GM12864 (cell line): Measurements from ENCODE around the gene NHS.

Experiments used
- DNase-seq: peaks from one replicate; pipeline ENCODE4 v3.0.0-alpha.2; 2011; ENCODE audit warnings: low read depth
- H3K4me3 ChIP-seq: 2 replicates; pipeline ENCODE4 v1.5.1; 2011; ENCODE audit warnings: mild to moderate bottlenecking, low read depth, low read length, control low read depth
- TF ChIP-seq, protein P1 (sequence below): IDR thresholded peaks from 2 replicates; pipeline ENCODE4 v1.5.1; 2011; ENCODE audit warnings: low read depth, mild to moderate bottlenecking, moderate library complexity, low read length, control low read depth, inconsistent platforms; ENCODE audit errors: missing control alignments

Gene NHS

DNA sequence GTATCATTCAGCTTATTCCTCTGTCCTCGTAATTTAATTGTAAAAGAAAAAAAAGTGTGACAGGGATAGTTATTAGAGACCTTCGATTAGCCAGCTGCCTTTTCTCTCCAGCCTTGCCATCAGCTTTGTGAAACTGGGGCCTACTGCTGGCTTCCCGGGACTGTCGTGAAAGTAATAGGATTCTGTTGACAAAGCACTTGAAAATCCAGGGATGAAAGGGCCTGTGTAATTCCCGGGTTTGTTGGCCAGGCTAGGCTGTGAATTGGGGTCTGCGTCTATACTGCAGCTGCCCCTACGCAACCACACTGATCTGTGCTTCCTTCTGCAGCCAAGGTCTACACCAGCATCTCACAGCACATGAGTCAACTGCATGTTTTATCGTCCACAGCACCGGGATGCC, 241.9 kb downstream of the NHS start:
- no peak for DNase-seq
- TF ChIP-seq, protein P1, sequence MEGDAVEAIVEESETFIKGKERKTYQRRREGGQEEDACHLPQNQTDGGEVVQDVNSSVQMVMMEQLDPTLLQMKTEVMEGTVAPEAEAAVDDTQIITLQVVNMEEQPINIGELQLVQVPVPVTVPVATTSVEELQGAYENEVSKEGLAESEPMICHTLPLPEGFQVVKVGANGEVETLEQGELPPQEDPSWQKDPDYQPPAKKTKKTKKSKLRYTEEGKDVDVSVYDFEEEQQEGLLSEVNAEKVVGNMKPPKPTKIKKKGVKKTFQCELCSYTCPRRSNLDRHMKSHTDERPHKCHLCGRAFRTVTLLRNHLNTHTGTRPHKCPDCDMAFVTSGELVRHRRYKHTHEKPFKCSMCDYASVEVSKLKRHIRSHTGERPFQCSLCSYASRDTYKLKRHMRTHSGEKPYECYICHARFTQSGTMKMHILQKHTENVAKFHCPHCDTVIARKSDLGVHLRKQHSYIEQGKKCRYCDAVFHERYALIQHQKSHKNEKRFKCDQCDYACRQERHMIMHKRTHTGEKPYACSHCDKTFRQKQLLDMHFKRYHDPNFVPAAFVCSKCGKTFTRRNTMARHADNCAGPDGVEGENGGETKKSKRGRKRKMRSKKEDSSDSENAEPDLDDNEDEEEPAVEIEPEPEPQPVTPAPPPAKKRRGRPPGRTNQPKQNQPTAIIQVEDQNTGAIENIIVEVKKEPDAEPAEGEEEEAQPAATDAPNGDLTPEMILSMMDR: no peak
- H3K4me3 ChIP-seq: no peak overlapping the region

DNA sequence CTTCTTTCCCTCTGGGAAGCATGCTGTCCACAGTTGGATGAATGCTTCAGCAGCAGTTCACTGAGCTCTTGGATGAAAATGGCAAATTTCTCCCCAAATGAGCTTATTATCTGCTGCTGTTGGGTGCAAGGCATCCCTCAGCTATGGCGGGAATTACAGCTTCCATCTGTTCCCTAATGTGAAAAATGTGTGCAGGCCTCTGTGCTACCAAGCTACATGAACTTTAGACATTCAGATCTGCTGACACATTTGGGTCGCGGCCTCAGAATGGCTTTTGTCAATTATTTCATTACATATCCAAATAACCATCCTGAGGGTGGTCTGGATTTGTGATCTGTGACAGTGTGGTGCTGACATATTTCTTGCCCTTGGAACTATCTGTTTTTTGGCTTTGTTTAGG, 242.8 kb downstream of the NHS start:
- no peak for DNase-seq
- TF ChIP-seq, protein P1: no peak
- H3K4me3 ChIP-seq: no peak overlapping the region

DNA sequence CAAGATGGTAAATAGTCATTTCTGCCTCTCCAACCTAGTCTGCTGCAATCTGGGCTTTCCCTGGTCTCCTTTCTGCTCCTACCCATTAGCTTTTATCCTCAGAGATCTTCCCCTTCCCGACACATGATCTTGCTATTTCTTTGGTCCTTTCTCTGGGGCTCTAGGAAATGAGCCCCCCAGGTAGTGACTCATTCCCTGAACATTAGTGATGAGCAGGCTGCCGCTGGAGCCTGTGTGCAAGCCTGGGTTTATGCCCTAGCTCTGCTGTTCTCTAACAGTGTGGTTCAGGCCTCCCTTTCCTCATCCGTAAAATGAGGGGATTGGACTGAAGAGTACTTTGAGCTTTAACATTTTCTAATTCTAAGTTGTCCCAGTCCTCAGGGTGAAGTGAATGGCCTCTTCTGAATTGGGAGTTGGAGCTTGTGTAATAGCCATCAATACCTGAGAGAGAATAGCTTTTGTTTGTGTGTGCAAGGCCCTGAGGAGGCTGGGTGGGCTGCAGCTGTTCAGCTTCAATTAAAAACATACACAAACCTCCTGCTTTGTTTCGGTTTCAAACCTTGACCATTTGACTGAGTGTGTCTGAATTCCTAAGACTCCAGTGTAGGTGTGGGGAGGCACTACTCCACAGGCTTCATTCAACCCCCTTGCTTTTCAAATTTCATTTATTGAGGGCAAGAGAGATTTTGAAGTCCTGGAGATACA, 246.7 kb downstream of the NHS start:
- no peak overlapping the region for H3K4me3 ChIP-seq
- DNase-seq: no peak
- TF ChIP-seq, protein P1: no peak

DNA sequence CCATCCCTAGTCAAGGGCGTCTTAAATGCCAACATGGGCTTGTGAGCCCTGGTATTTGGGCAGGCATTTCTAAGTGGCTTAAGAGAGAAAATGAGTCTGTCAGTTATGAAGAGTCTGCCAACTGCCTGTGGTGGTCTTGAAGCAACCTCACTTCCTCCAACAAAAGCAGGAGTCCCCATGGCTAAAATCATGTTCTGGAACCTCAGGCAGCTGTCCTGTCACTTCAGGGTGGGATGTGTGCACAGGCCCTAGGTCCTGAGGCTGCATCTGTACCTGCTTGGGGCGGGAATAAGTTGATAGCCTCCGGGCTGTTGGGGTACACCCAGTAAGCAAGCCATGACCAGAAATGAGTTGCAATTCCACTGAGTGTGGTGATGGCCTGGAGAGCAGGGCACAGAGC, 247.3 kb downstream of the NHS start:
- TF ChIP-seq, protein P1: no peak
- no peak overlapping the region for H3K4me3 ChIP-seq
- DNase-seq: no peak

DNA sequence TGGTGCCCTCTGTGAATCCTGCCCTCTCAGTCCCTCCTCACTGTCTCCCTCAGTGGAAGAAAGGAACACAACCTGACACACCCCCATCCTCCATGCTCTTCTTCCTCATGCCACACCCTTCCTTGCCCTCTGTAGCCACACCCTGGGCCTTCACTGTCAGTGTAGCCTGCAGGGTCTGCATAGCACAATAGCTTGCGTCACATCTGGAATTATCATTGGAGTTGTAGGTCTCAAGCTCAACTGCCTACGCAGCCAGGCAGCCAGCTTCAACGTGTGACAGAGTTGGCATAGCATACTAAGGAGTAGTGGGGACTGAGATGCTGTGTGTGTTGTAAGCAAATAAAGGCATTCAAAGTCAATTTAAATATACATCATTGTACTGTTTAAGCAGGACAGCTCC, 248.8 kb downstream of the NHS start:
- H3K4me3 ChIP-seq: no peak overlapping the region
- TF ChIP-seq, protein P1: no peak
- no peak for DNase-seq

DNA sequence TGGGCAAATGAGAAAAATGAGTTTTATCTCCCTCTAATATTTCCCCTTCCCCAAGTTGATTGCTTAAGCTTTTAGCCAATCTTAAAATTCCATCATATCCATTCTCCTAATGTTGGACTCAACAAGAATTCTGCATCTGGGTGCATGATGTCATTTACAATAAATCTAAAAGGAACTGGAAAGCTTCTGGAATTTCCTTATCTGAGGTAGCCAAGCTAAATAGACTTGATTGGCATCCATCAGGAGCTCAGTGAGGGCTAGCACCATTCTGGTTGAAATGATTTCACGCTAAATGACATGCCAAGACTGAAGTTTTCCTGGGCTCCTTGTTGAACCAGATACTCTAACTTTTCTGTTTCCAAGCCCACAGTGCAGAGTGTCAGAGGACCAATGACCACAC, 252.0 kb downstream of the NHS start:
- DNase-seq: no peak
- TF ChIP-seq, protein P1: no peak
- H3K4me3 ChIP-seq: no peak overlapping the region

DNA sequence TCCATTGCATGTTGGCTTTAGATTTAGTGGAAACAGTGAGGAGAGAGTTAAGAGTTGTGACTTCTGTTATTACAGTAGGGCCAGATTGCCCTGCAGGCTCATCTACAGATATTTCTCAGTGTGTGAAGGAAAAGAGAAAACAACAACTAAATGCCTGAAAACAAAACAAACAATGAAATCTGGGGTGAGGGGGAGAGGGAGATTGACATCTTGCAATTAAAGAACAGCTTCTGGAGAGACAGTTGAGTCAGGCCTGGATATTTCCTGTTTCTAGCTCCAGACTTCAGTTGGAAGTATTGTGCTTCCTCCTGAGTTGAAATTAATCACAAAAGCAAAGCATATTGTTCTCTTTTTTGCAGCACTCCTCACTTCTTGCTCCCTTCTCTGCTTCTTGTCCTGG, 254.0 kb downstream of the NHS start:
- H3K4me3 ChIP-seq: no peak overlapping the region
- TF ChIP-seq, protein P1: no peak
- no peak for DNase-seq
